ENCODE results near the gene NLGN1. TPM values are rescaled to one million over a fixed set of nuclear protein-coding genes. Genes with fewer than 3 reads are reported as not detected.

Gene NLGN1
- total RNA-seq, 1 experiment from 2014 or later, result 0.85 TPM

- in situ Hi-C loops (cut with HindIII; ENCODE audit: low pct_unique_long_range_greater_than_20kb, low sequenced_read_pairs) (no loop called here), intact Hi-C loops (cut with micrococcal nuclease; ENCODE audit: unreplicated experiment) (no loop called here)
- H3K4me3 ChIP-seq (ENCODE audit: low read depth in 2 of 2, low read length in 2 of 2), result no peak overlapping the region
- no peaks in the 10 kb centered on the region for H3K9me3 ChIP-seq (ENCODE audit: control insufficient read depth, insufficient read depth, low read depth, low read length)
- ChIA-PET CTCF (no interaction called here), POLR2A (no interaction called here)
- H3K4me1 ChIP-seq (ENCODE audit: control insufficient read depth, insufficient read depth, low read length), result no peaks in the 10 kb centered on the region; the same call in 1 of the 2 replicates
- TF ChIP-seq POLR2AphosphoS5 (IDR thresholded peaks at IDR 0.05; ENCODE audit: low read depth, low read length) (no peak), TCF7L2 (IDR thresholded peaks at IDR 0.05; ENCODE audit: low read depth, low read length) (no peak), CTCF (IDR thresholded peaks at IDR 0.05) (no peak), REST (IDR thresholded peaks at IDR 0.05; ENCODE audit: insufficient read depth in 1 of 2, low read depth in 2 of 2, low read length in 1 of 2) (no peak), SIN3A (IDR thresholded peaks at IDR 0.05; ENCODE audit: borderline replicate concordance, insufficient read depth, low read depth, low read length) (no peak)
- H3K36me3 ChIP-seq (ENCODE audit: control insufficient read depth, insufficient read depth, low read length), result no peaks in the 10 kb centered on the region
- no TSS peak for BruUV-seq (replicated peaks)
- ATAC-seq (no peak), DNase-seq (ENCODE audit: low read depth, low spot score) (no peak)
- H3K27me3 ChIP-seq (ENCODE audit: control insufficient read depth, insufficient read depth, low read length), result no peaks in the 10 kb centered on the region; the same call in 1 of the 2 replicates
- no peak overlapping the region for H3K27ac ChIP-seq (ENCODE audit: low read length)
These were observed 804.6 kb downstream of the NLGN1 start for GRCh38 chr3:174202116-174202515.

GRCh38 chr3:174202561-174202960 lies 805.0 kb downstream of the NLGN1 start:
- Histone ChIP-seq H3K4me3 (ENCODE audit: low read depth in 2 of 2, low read length in 2 of 2) (no peak overlapping the region), H3K9me3 (ENCODE audit: control insufficient read depth, insufficient read depth, low read depth, low read length) (no peaks in the 10 kb centered on the region), H3K27me3 (ENCODE audit: control insufficient read depth, insufficient read depth, low read length) (no peaks in the 10 kb centered on the region; the same call in 1 of the 2 replicates), H3K36me3 (ENCODE audit: control insufficient read depth, insufficient read depth, low read length) (no peaks in the 10 kb centered on the region), H3K27ac (ENCODE audit: low read length) (no peak overlapping the region), H3K4me1 (ENCODE audit: control insufficient read depth, insufficient read depth, low read length) (no peaks in the 10 kb centered on the region; the same call in 1 of the 2 replicates)
- in situ Hi-C loops (cut with HindIII; ENCODE audit: low pct_unique_long_range_greater_than_20kb, low sequenced_read_pairs), result no loop called here
- ChIA-PET POLR2A (no interaction called here), CTCF (no interaction called here)
- no peak for ATAC-seq
- intact Hi-C loops (cut with micrococcal nuclease; ENCODE audit: unreplicated experiment), result no loop called here
- no peak for DNase-seq (ENCODE audit: low read depth, low spot score)
- TF ChIP-seq CTCF (IDR thresholded peaks at IDR 0.05) (no peak), TCF7L2 (IDR thresholded peaks at IDR 0.05; ENCODE audit: low read depth, low read length) (no peak), REST (IDR thresholded peaks at IDR 0.05; ENCODE audit: insufficient read depth in 1 of 2, low read depth in 2 of 2, low read length in 1 of 2) (no peak), POLR2AphosphoS5 (IDR thresholded peaks at IDR 0.05; ENCODE audit: low read depth, low read length) (no peak), SIN3A (IDR thresholded peaks at IDR 0.05; ENCODE audit: borderline replicate concordance, insufficient read depth, low read depth, low read length) (no peak)
- BruUV-seq (replicated peaks), result no TSS peak

Data from Panc1 (cell line).